COLO668 (cell line): ENCODE results near the gene MORN4.

Experiments
- DNase-seq: peaks from one replicate; lab custom pipeline; 2025; ENCODE audit not compliant: unreplicated experiment; lab: John Stamatoyannopoulos, UW

The MORN4 gene

GRCh38 chr10:97575127-97575668 lies 58.1 kb downstream of the MORN4 start:
- DNase-seq: no peak

- DNase-seq: peak; percentile 71
These were observed 58.8 kb downstream of the MORN4 start for GRCh38 chr10:97574374-97575126.

- no peak for DNase-seq
These were observed 59.6 kb downstream of the MORN4 start for GRCh38 chr10:97573672-97574071.

GRCh38 chr10:97573021-97573420 lies 60.3 kb downstream of the MORN4 start:
- DNase-seq: no peak

- peak; percentile 47 for DNase-seq
These were observed 60.9 kb downstream of the MORN4 start, which contains the start of gene ANKRD2 for GRCh38 chr10:97572214-97572989. Gene ANKRD2 (plus strand): TSS chr10:97572779. CDS start chr10:97572789, 10 bp downstream.

GRCh38 chr10:97571622-97572021 lies 61.7 kb downstream of the MORN4 start:
- no peak for DNase-seq

GRCh38 chr10:97570789-97571471 lies 62.4 kb downstream of the MORN4 start:
- DNase-seq: no peak

GRCh38 chr10:97570146-97570788 lies 63.0 kb downstream of the MORN4 start:
- DNase-seq: no peak

- no peak for DNase-seq
These were observed 65.4 kb downstream of the MORN4 start for GRCh38 chr10:97567891-97568290.

- no peak for DNase-seq
These were observed 66.8 kb downstream of the MORN4 start for GRCh38 chr10:97566336-97566996.

- DNase-seq: no peak
These were observed 68.5 kb downstream of the MORN4 start for GRCh38 chr10:97564776-97565175.
